Ishikawa (cell line): ENCODE results near the gene NFATC1.

Source experiments
- CEBPB ChIP-seq: IDR thresholded peaks from 2 replicates; pipeline ENCODE4 v1.6.1; 2012
- CREB1 ChIP-seq: IDR thresholded peaks from 2 replicates; pipeline ENCODE4 v1.6.1; 2012; ENCODE audit warnings: low read depth
- FOXM1 ChIP-seq: IDR thresholded peaks from 2 replicates; pipeline ENCODE4 v1.6.1; 2012; ENCODE audit warnings: low read depth, borderline replicate concordance
- TAF1 ChIP-seq: IDR thresholded peaks from 2 replicates; pipeline ENCODE4 v1.6.1; 2012; ENCODE audit warnings: low read depth, mild to moderate bottlenecking
- YY1 ChIP-seq: IDR thresholded peaks from 2 replicates; pipeline ENCODE4 v1.6.1; 2012; ENCODE audit warnings: low read depth
- ZBTB7A ChIP-seq: IDR thresholded peaks from 2 replicates; pipeline ENCODE4 v1.6.1; 2012; ENCODE audit warnings: low read depth
- TF ChIP-seq, protein P1 (sequence below): IDR thresholded peaks from 2 replicates; pipeline ENCODE4 v1.6.1; 2012

GRCh38 chr18:79367989-79368388 lies 27.7 kb upstream of the NFATC1 start:
- TF ChIP-seq CEBPB, result no peak
- no peak for TF ChIP-seq CREB1
- TF ChIP-seq, protein P1, sequence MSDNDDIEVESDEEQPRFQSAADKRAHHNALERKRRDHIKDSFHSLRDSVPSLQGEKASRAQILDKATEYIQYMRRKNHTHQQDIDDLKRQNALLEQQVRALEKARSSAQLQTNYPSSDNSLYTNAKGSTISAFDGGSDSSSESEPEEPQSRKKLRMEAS, result no peak
- no peak for TF ChIP-seq ZBTB7A
- TF ChIP-seq TAF1, result no peak
- no peak for TF ChIP-seq FOXM1
- no peak for TF ChIP-seq YY1
